Erythroblast (primary cell): ENCODE data around the gene CPXM2.

Source experiments
- DNase-seq, 2 experiments: peaks; one replicate each; lab custom pipeline; 2025; lab: John Stamatoyannopoulos, UW
- GATA1 ChIP-seq: IDR thresholded peaks from 2 replicates; pipeline ENCODE4 v1.6.1; 2011; ENCODE audit warnings: low read depth, mild to moderate bottlenecking, control low read depth, low read length, moderate library complexity
- POLR2A ChIP-seq: IDR thresholded peaks from 2 replicates; pipeline ENCODE4 v1.6.1; 2011; ENCODE audit warnings: mild to moderate bottlenecking, low read length

CPXM2 gene

DNA sequence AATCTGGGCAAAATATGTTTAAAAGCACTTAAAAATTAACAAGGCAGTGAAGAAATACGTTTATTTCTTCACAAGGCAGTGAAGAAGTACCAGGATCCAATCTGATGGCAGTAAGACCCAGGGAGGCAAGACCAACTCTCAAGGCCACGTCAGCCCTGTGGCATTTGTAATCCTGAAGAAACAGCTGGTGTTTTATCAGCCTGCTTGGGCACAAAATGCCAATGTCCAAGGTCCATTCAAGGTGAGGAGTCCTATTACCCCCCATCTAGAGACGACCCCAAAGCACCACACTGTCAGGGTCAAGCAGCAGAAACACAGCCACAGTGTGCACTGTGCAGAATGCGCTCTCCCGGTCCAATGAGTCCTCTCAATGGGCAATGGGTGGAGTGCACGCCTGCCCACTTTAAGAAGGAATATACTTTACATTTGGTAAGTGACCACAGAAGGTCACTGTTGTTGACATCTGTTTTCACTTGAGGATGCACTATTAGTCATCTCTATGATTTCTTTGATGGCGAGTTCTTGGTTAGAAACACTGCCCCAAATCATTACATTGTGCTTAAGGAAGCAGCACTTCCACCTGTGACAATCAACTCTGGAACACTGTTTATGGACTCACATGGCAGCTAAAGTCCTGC is 12.8 kb downstream of the CPXM2 start:
- DNase-seq = no peak
- TF ChIP-seq GATA1 = no peak
- no peak for TF ChIP-seq POLR2A

DNA sequence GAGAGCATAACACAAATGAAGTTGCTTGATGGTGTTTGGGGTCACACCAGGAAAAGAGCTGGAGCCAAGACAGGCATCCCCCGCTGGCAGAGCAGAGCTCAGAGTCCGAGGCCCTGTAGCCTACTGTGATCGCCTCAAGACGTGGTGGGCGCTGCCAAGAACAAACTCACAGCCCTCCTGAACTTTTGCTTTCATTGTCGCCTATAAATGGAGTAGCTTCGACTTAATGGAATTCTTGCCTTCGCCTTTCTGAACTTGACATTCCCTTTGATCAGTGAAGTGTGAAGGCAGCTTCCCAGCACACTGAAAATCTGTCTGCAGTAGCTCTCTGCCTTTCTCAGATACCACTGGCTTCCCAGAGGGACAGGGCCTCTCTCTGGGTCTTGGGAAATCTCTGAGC is 21.3 kb downstream of the CPXM2 start:
- DNase-seq = no peak

DNA sequence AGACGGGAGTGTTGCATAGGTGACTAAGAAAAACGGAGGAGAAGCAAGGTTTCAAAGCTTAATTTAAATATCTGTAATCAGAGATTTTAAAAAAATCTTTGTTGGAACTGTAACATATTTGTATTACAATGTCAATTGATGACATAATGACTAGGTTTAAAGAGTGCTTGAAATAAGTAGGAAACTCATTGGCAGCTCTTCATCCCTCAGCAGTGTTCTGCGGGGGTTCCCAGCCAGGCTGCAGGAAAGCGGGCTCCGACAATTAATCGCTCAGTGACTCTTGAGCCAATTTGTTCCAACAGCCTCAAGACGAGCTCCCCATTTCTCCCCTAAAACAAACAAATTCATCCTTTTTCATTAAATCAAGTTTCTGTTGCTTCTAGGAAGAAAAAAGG is 22.6 kb downstream of the CPXM2 start:
- no peak for TF ChIP-seq GATA1
- TF ChIP-seq POLR2A = no peak
- DNase-seq = no peak

More for the DNA sequence above, 21.3 kb downstream of the CPXM2 start:
- TF ChIP-seq GATA1 (no peak), POLR2A (no peak)

- no peak for DNase-seq
- TF ChIP-seq GATA1 (no peak), POLR2A (no peak)
Measured at GRCh38 chr10:123868038-123869019, 23.3 kb downstream of the CPXM2 start.

- TF ChIP-seq GATA1 (no peak), POLR2A (no peak)
- no peak for DNase-seq
Measured at GRCh38 chr10:123865880-123866279, 25.7 kb downstream of the CPXM2 start.

DNA sequence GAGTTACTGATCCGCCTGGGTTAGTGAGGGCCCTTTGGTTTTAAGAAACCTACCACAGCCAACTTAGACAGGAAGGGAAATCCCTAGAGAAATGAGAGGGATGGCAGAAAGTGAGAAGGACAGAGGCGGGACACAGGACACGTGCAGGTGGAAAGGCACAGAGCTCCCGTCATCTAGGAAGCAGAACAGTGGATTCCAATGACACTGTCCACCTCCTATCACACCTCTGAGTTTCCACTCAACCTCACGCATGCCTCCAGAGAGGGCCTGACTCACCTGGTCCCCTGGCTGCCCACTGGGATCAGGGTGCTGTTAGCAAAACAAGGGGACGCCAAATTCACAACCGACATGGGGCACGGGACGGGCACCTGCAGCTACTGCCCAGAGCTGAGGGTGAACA is 26.3 kb downstream of the CPXM2 start:
- no peak for TF ChIP-seq POLR2A
- no peak for TF ChIP-seq GATA1

DNA sequence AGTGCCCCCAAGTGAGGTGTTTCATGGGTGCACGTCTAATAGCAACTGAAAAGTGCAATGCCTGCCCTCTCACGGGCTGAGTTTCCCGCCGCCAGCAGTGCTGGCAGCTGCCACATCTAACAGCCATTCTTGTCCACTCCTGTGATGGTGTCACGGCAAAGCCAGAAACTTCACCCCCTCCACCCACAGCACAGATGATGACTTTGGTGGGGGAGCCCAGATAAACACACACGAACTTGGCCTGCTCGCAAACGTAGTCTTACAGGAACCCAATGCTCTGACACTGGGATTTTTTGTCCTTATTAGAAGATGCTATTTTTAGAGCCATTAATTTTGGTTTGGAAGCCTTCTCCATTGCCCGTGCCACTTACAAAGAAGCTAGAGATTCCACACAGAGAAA is 26.7 kb downstream of the CPXM2 start:
- TF ChIP-seq POLR2A (no peak), GATA1 (no peak)

More for the DNA sequence above, 26.3 kb downstream of the CPXM2 start:
- DNase-seq = no peak

DNA sequence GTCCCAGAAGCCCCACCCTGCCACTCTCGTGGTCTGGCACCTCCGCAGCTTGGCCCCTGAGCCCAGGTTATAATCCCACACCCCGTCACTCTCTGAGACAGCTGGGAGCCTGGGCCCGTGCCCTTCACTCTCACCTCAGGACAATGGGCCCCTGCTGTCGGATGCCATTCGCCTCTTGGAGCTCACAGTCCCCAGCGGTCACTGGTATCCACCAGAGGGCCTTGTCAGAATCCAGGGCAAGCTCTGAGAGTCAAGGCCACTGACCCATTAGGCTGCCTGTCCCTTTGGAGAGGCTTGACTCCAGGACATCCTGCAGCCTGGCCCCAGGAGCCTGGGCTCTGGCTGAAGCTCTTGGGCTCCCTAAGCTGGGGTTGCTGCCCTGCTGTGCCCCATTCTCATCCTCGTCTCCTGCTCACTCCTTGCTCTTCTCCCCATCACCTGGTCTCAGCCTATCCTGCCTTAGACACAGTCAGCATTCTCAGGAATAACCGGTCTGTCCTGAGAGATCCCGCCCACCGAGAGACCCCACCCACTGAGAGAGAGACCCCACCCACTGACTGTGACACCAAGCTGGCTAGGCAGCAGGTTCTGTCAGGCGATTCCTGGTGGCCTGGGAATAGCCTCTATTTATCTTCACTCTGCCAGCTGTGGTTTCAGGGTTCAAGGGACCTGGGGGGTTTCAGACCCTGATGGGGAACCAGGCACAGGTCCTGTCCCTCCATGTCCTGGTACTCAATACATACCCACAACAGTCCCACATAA is 27.7 kb downstream of the CPXM2 start:
- TF ChIP-seq GATA1 (no peak), POLR2A (no peak)
- DNase-seq = no peak

More for the DNA sequence above, 26.7 kb downstream of the CPXM2 start:
- DNase-seq = no peak

DNA sequence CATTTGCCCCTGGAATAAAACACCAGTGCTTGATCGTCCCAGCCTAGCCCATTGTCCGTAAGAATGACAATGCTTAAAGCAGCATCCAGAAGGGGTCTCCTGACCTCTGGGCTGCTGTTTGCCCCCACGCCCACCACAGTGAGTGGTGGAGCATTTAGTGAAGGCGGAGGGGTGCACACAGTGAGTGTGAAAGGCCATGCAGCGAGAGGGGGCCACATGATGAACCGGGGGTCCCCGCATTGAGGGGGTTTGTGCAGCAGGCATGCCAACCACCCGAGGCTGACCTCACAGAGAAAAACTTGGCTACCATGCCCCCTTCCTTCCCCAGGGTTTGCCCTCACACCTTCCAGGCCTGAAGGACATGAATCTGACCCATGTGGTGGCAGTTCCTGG is 28.4 kb downstream of the CPXM2 start:
- TF ChIP-seq GATA1 = no peak
- TF ChIP-seq POLR2A = no peak
- no peak for DNase-seq

DNA sequence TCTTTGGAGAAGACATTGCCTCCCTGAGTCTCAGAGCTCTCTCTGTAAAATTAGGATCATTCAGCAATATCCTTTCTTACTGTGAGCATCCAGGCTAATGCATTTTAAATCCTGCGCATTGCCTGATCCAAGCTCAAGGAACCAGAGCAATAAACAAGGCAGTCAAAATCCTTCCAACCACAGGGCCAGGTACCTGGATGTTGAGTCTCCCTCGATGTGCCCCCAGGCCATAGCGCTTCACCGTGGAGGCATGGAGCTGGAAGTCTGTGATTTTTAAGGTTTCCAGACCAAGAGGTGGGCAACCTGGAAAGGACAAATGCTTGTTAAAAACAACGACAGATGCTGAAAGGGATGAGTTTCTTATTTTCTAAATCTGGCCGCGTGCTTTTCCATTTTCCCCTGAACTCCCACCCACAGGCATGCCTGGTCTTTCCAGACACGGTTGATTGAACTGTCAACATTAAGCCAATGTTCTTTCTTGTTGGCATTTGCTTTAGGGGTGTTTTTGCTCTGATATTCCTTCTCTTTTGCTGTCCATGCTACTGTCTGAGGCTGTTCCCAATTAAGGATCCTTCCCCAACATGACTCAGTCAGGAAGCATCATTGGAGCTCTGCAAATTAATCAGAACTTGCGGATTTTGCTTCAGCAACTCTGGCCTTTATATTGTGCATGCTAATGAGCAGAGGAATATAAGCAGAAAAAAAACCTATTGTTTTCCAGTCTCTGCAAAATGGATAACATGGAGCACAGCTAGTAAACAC is 29.0 kb downstream of the CPXM2 start:
- DNase-seq = no peak
- TF ChIP-seq POLR2A (no peak), GATA1 (no peak)

- no peak for TF ChIP-seq POLR2A
- TF ChIP-seq GATA1 = no peak
- no peak for DNase-seq
Measured at GRCh38 chr10:123860856-123861255, 30.8 kb downstream of the CPXM2 start.

DNA sequence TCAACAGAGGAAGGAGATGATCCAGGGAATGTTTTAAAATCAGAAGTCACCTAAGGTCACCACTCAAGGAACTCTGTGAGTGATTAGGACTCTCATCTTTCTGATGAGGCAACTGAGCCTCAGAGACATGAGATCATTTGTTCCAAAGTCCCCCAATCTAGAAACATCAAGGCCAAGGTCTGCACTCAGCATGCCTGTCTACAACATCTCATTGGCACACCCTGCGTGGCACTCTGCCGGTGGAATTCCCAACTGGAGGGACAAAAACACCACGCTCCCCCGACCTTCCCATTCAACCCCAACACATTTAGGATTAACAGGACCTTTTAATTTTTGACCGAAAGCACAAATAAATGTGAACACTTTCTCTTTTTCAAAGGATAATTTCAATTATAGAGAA is 31.4 kb downstream of the CPXM2 start:
- no peak for DNase-seq

GRCh38 chr10:123859653-123860050 is 32.0 kb downstream of the CPXM2 start:
- DNase-seq = no peak

More for the DNA sequence above, 31.4 kb downstream of the CPXM2 start:
- TF ChIP-seq POLR2A (no peak), GATA1 (no peak)

More at GRCh38 chr10:123859653-123860050, 32.0 kb downstream of the CPXM2 start:
- no peak for TF ChIP-seq POLR2A
- TF ChIP-seq GATA1 = no peak
